ENCODE results near the gene SEC61A1. TPM values are rescaled to one million over a fixed set of nuclear protein-coding genes. Genes with fewer than 3 reads are reported as not detected.

SEC61A1 gene
- total RNA-seq, 2 donors from 2014 or later: 152 to 174 TPM

- Mint-ChIP-seq H3K27ac (peak overlapping the region; percentile 14), H3K36me3 (ENCODE audit: low read depth) (peaks cover 82% of the 10 kb centered on the region), H3K4me1 (no peaks in the 10 kb centered on the region), H3K27me3 (ENCODE audit: insufficient read depth) (no peaks in the 10 kb centered on the region), H3K4me3 (no peak overlapping the region), H3K9me3 (no peaks in the 10 kb centered on the region)
- Histone ChIP-seq H3K9me3 (ENCODE audit: control insufficient read depth, low read length) (no peaks in the 10 kb centered on the region), H3K27ac (ENCODE audit: low read depth, low read length) (no peak overlapping the region), H3K4me3 (ENCODE audit: low read length) (no peak overlapping the region), H3K9ac (ENCODE audit: extremely low read depth, low read length, poor library complexity, severe bottlenecking) (no peak overlapping the region), H3K4me1 (ENCODE audit: control insufficient read depth, insufficient read depth, low read length) (no peaks in the 10 kb centered on the region), H3K36me3 (ENCODE audit: control insufficient read depth, insufficient read depth, low read length) (peaks cover 94% of the 10 kb centered on the region), H3K27me3 (ENCODE audit: control insufficient read depth, insufficient read depth, low read length, poor library complexity, severe bottlenecking) (no peaks in the 10 kb centered on the region)
- DNase-seq: peak; percentile 30
- no peak for TF ChIP-seq CTCF (conservative IDR thresholded peaks at IDR 0.05)
- 97% methylated on average over 5 to 9 of the region's 9 CpGs for WGBS, 2 experiments (ENCODE audit: insufficient coverage in 1 of 2, insufficient read length in 1 of 2)
Observed at GRCh38 chr3:128066676-128067075, 14.4 kb downstream of the SEC61A1 start.

DNA sequence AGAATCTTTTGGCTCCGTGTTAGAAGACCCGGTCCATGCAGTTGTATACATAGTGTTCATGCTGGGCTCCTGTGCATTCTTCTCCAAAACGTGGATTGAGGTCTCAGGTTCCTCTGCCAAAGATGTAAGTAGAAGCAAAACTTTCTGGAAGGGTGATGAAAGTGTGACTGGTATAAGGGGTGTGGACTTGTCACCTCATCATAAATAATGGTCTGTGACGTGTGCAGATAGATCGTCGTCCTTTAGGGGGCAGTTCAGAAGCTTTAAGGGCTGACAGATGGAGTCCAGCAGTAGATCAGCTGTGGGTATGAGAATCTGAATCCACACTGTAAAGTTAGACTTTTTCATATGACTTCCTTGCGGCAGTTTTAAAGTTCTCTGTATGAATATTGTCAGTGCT lies 15.3 kb downstream of the SEC61A1 start:
- H3K9ac ChIP-seq (ENCODE audit: extremely low read depth, low read length, poor library complexity, severe bottlenecking): no peak overlapping the region
- H3K27me3 Mint-ChIP-seq (ENCODE audit: insufficient read depth): no peaks in the 10 kb centered on the region
- peak; percentile 32 for DNase-seq
- no peaks in the 10 kb centered on the region for H3K4me1 Mint-ChIP-seq
- H3K4me1 ChIP-seq (ENCODE audit: control insufficient read depth, insufficient read depth, low read length): no peaks in the 10 kb centered on the region
- no peaks in the 10 kb centered on the region for H3K9me3 Mint-ChIP-seq
- H3K4me3 ChIP-seq (ENCODE audit: low read length): no peak overlapping the region
- no peak overlapping the region for H3K27ac ChIP-seq (ENCODE audit: low read depth, low read length)
- no peaks in the 10 kb centered on the region for H3K9me3 ChIP-seq (ENCODE audit: control insufficient read depth, low read length)
- H3K4me3 Mint-ChIP-seq: no peak overlapping the region
- H3K27me3 ChIP-seq (ENCODE audit: control insufficient read depth, insufficient read depth, low read length, poor library complexity, severe bottlenecking): no peaks in the 10 kb centered on the region
- H3K27ac Mint-ChIP-seq: no peak overlapping the region
- H3K36me3 Mint-ChIP-seq (ENCODE audit: low read depth): peaks cover 77% of the 10 kb centered on the region
- H3K36me3 ChIP-seq (ENCODE audit: control insufficient read depth, insufficient read depth, low read length): peaks cover 94% of the 10 kb centered on the region
- TF ChIP-seq CTCF (conservative IDR thresholded peaks at IDR 0.05): no peak
- 93 to 98% methylated on average over 6 to 7 of the region's 7 CpGs for WGBS, 2 experiments (ENCODE audit: insufficient coverage in 1 of 2, insufficient read length in 1 of 2)

GRCh38 chr3:128068156-128068620 lies 16.0 kb downstream of the SEC61A1 start:
- Mint-ChIP-seq H3K4me3 (no peak overlapping the region), H3K36me3 (ENCODE audit: low read depth) (peaks cover 74% of the 10 kb centered on the region), H3K9me3 (no peaks in the 10 kb centered on the region), H3K4me1 (no peaks in the 10 kb centered on the region), H3K27ac (peak overlapping the region; percentile 86), H3K27me3 (ENCODE audit: insufficient read depth) (no peaks in the 10 kb centered on the region)
- H3K4me1 ChIP-seq (ENCODE audit: control insufficient read depth, insufficient read depth, low read length): no peaks in the 10 kb centered on the region
- peak; percentile 82 for DNase-seq
- H3K9me3 ChIP-seq (ENCODE audit: control insufficient read depth, low read length): no peaks in the 10 kb centered on the region
- H3K27ac ChIP-seq (ENCODE audit: low read depth, low read length): no peak overlapping the region
- peaks cover 92% of the 10 kb centered on the region for H3K36me3 ChIP-seq (ENCODE audit: control insufficient read depth, insufficient read depth, low read length)
- no peaks in the 10 kb centered on the region for H3K27me3 ChIP-seq (ENCODE audit: control insufficient read depth, insufficient read depth, low read length, poor library complexity, severe bottlenecking)
- no peak overlapping the region for H3K9ac ChIP-seq (ENCODE audit: extremely low read depth, low read length, poor library complexity, severe bottlenecking)
- no peak overlapping the region for H3K4me3 ChIP-seq (ENCODE audit: low read length)
- TF ChIP-seq CTCF (conservative IDR thresholded peaks at IDR 0.05): peak; percentile 78
- WGBS, 2 experiments (ENCODE audit: insufficient coverage in 1 of 2, insufficient read length in 1 of 2): 82 to 92% methylated on average over 4 to 8 of the region's 8 CpGs
